Panc1 (cell line): ENCODE results near the gene CNTN4. TPM values are rescaled to one million over a fixed set of nuclear protein-coding genes. Genes with fewer than 3 reads are reported as not detected.

ENCODE experiments used
- ATAC-seq: fragments of 200-7000 bp; cut with Tn5 transposase; 2 replicates; pipeline ENCODE4 v1.9.1; 2020; ENCODE audit warnings: mild to moderate bottlenecking, moderate library complexity
- BruUV-seq: library from RNA; stranded (reverse); fragments of 400-500 nt; replicated peaks from 2 replicates; lab custom pipeline; 2021; lab: Mats Ljungman, UMichigan
- CTCF ChIA-PET: fragments of 300-600 bp; sonication (Branson Sonifier 250); formaldehyde crosslinking; loops from one replicate; lab custom pipeline; 2022; ENCODE audit warnings: antibody characterized with exemption; lab: Charles Lee
- POLR2A ChIA-PET: fragments of 300-600 bp; sonication (Branson Sonifier 250); formaldehyde crosslinking; loops from one replicate; lab custom pipeline; 2022; ENCODE audit warnings: antibody characterized with exemption; lab: Charles Lee
- DNase-seq: peaks from one replicate; pipeline ENCODE4 v3.0.0-alpha.2; 2010; ENCODE audit warnings: low read depth, low spot score
- H3K27ac ChIP-seq: 2 replicates; pipeline ENCODE4 v1.5.1; 2011; ENCODE audit warnings: mild to moderate bottlenecking, low read length, inconsistent platforms
- H3K27me3 ChIP-seq: fragments of 200-500 bp; sonication (Bioruptor generic); 2 replicates; pipeline ENCODE4 v1.6.0; 2014; ENCODE audit warnings: low read length, inconsistent platforms; ENCODE audit not compliant: control insufficient read depth, insufficient read depth
- H3K36me3 ChIP-seq: fragments of 200-500 bp; sonication (Bioruptor generic); 2 replicates; pipeline ENCODE4 v1.5.1; 2014; ENCODE audit warnings: inconsistent platforms, mild to moderate bottlenecking, low read length, moderate library complexity; ENCODE audit not compliant: control insufficient read depth, insufficient read depth
- H3K4me1 ChIP-seq: 2 replicates; pipeline ENCODE4 v1.5.1; 2011; ENCODE audit warnings: inconsistent platforms, mild to moderate bottlenecking, low read length, moderate library complexity; ENCODE audit not compliant: control insufficient read depth, insufficient read depth
- H3K4me3 ChIP-seq, 2 experiments: 2 replicates each; pipeline ENCODE4 v1.5.1; 2011 to 2012; ENCODE audit warnings: low read depth in 2 of 2, low read length in 2 of 2, mild to moderate bottlenecking in 2 of 2, inconsistent platforms in 1 of 2, moderate library complexity in 1 of 2
- H3K9me3 ChIP-seq: fragments of 200-500 bp; sonication (Bioruptor generic); 2 replicates; pipeline ENCODE4 v1.5.1; 2014; ENCODE audit warnings: low read depth, mild to moderate bottlenecking, inconsistent platforms, low read length, moderate library complexity; ENCODE audit not compliant: control insufficient read depth, insufficient read depth
- CTCF ChIP-seq: fragments of 450-650 bp; IDR thresholded peaks from 2 replicates; pipeline ENCODE4 v1.5.1; 2017; ENCODE audit warnings: mild to moderate bottlenecking
- POLR2AphosphoS5 ChIP-seq: IDR thresholded peaks from 2 replicates; pipeline ENCODE4 v1.6.1; 2012; ENCODE audit warnings: mild to moderate bottlenecking, low read depth, low read length, moderate library complexity
- REST ChIP-seq, 2 experiments: IDR thresholded peaks; 2 replicates each; pipeline ENCODE4 v1.6.1; 2011 to 2012; ENCODE audit warnings: low read depth in 2 of 2, control low read depth in 1 of 2, low read length in 1 of 2, mild to moderate bottlenecking in 1 of 2, moderate library complexity in 1 of 2; ENCODE audit not compliant: insufficient read depth in 1 of 2
- SIN3A ChIP-seq: IDR thresholded peaks from 2 replicates; pipeline ENCODE4 v1.6.1; 2012; ENCODE audit warnings: low read depth, mild to moderate bottlenecking, low read length, moderate library complexity, borderline replicate concordance; ENCODE audit not compliant: insufficient read depth
- TCF7L2 ChIP-seq: IDR thresholded peaks from 2 replicates; pipeline ENCODE4 v1.6.1; 2011; ENCODE audit warnings: mild to moderate bottlenecking, low read depth, low read length, inconsistent platforms
- in situ Hi-C: cut with HindIII; loops from 2 replicates; pipeline ENCODE4 v1.10.0; 2016; ENCODE audit warnings: low sequenced_read_pairs, low pct_unique_long_range_greater_than_20kb
- intact Hi-C: fragments of 100-400 bp; cut with micrococcal nuclease; formaldehyde crosslinking; loops from one replicate; pipeline ENCODE4 v1.10.0; 2022; ENCODE audit not compliant: unreplicated experiment
- total RNA-seq: library from RNA; stranded (reverse); gene quantifications from one replicate; pipeline ENCODE4 v1.2.1, GENCODE V29; 2021; ENCODE audit not compliant: unreplicated experiment

Gene CNTN4
- total RNA-seq, 1 experiment from 2014 or later, result not detected

DNA sequence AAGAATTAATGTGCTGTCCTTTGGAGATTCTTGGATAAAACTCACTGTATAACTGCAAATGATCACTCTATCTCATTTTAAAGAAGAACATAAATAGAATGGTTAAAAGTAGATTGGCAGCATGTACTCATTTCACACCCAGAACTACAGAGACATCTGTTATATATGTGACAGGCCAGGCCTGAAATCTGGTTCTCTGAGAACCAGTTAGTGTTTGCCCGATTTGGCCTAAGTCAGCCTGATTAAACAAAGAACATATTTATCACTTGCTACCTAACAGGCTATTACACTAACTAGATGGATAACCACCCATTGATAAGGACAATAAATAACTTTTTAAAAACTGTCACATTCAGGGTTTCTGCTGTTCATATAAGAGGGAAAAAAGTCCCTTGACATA, 460.1 kb downstream of the CNTN4 start:
- no TSS peak for BruUV-seq
- Histone ChIP-seq H3K9me3 (no peaks in the 10 kb centered on the region), H3K36me3 (no peaks in the 10 kb centered on the region), H3K27ac (no peak overlapping the region), H3K4me3 (no peak overlapping the region), H3K4me1 (no peaks in the 10 kb centered on the region), H3K27me3 (no peaks in the 10 kb centered on the region)
- TF ChIP-seq SIN3A, result no peak
- no peak for TF ChIP-seq REST (IDR thresholded peaks at IDR 0.05; ENCODE audit: insufficient read depth in 1 of 2, low read depth in 2 of 2, low read length in 1 of 2)
- no peak for TF ChIP-seq POLR2AphosphoS5
- no peak for TF ChIP-seq CTCF
- TF ChIP-seq TCF7L2, result no peak
- ATAC-seq, result no peak
- intact Hi-C loops, result no loop called here
- ChIA-PET CTCF (no interaction called here), POLR2A (no interaction called here)
- in situ Hi-C loops, result no loop called here
- DNase-seq, result no peak

GRCh38 chr3:2567451-2567850, 468.8 kb downstream of the CNTN4 start:
- DNase-seq (no peak), ATAC-seq (no peak)
- Histone ChIP-seq H3K9me3 (no peaks in the 10 kb centered on the region), H3K4me1 (no peaks in the 10 kb centered on the region), H3K4me3 (no peak overlapping the region), H3K36me3 (no peaks in the 10 kb centered on the region), H3K27me3 (no peaks in the 10 kb centered on the region), H3K27ac (no peak overlapping the region)
- ChIA-PET CTCF (no interaction called here), POLR2A (no interaction called here)
- BruUV-seq, result no TSS peak
- no peak for TF ChIP-seq REST (IDR thresholded peaks at IDR 0.05; ENCODE audit: insufficient read depth in 1 of 2, low read depth in 2 of 2, low read length in 1 of 2)
- no peak for TF ChIP-seq POLR2AphosphoS5
- TF ChIP-seq TCF7L2, result no peak
- in situ Hi-C loops (no loop called here), intact Hi-C loops (no loop called here)
